KMS-11 (cell line): ENCODE results near the gene ARMC2.

ENCODE experiments used
- H2AFZ ChIP-seq: fragments of 200-600 bp; sonication (generic); 2 replicates; pipeline ENCODE4 v1.6.1; 2016; ENCODE audit warnings: antibody characterized with exemption, mixed run types, low read depth
- H3K27ac ChIP-seq: fragments of 200-600 bp; sonication (generic); 2 replicates; pipeline ENCODE4 v1.6.1; 2016; ENCODE audit warnings: mild to moderate bottlenecking, mixed run types
- H3K27me3 ChIP-seq: fragments of 200-600 bp; sonication (generic); 2 replicates; pipeline ENCODE4 v1.6.1; 2017; ENCODE audit warnings: mild to moderate bottlenecking, low read depth, mixed run types, moderate library complexity; ENCODE audit not compliant: insufficient read depth
- H3K36me3 ChIP-seq: fragments of 200-600 bp; sonication (generic); 2 replicates; pipeline ENCODE4 v1.6.1; 2017; ENCODE audit warnings: mild to moderate bottlenecking, mixed run types; ENCODE audit not compliant: insufficient read depth
- H3K4me1 ChIP-seq: fragments of 200-600 bp; sonication (generic); 2 replicates; pipeline ENCODE4 v1.6.1; 2016; ENCODE audit warnings: mild to moderate bottlenecking, low read depth, mixed run types; ENCODE audit not compliant: poor library complexity, severe bottlenecking
- H3K4me2 ChIP-seq: fragments of 200-600 bp; sonication (generic); 2 replicates; pipeline ENCODE4 v1.7.0; 2016; ENCODE audit warnings: mild to moderate bottlenecking, mixed run types
- H3K4me3 ChIP-seq: fragments of 200-600 bp; sonication (generic); IDR thresholded peaks from 2 replicates; pipeline ENCODE4 v1.6.1; 2017; ENCODE audit warnings: low read depth, low read length, mixed read lengths; ENCODE audit not compliant: insufficient read depth
- H3K79me2 ChIP-seq: fragments of 200-600 bp; sonication (generic); 2 replicates; pipeline ENCODE4 v1.6.1; 2016; ENCODE audit warnings: low read depth, mixed run types; ENCODE audit not compliant: insufficient read depth
- H3K9ac ChIP-seq: fragments of 200-600 bp; sonication (generic); 2 replicates; pipeline ENCODE4 v1.6.1; 2016; ENCODE audit warnings: mild to moderate bottlenecking, mixed run types
- H4K20me1 ChIP-seq: fragments of 200-600 bp; sonication (generic); 2 replicates; pipeline ENCODE4 v1.6.1; 2016; ENCODE audit warnings: mild to moderate bottlenecking, mixed run types; ENCODE audit not compliant: insufficient read depth
- CTCF ChIP-seq: fragments of 200-600 bp; sonication (generic); conservative IDR thresholded peaks from 2 replicates; pipeline ENCODE4 v1.6.1; 2017; ENCODE audit warnings: low read depth, mild to moderate bottlenecking, antibody characterized with exemption, low read length, moderate library complexity, mixed read lengths

ARMC2 gene

GRCh38 chr6:108903796-108904195 is 55.6 kb downstream of the ARMC2 start:
- H3K27ac ChIP-seq: peak overlapping the region; percentile 93
- H3K36me3 ChIP-seq: no peaks in the 10 kb centered on the region
- no peak for TF ChIP-seq CTCF
- peaks cover 77% of the 10 kb centered on the region for H3K4me1 ChIP-seq
- peak overlapping the region; percentile 50; the same call in 1 of the 2 replicates for H3K9ac ChIP-seq
- H3K79me2 ChIP-seq: no peaks in the 10 kb centered on the region
- no peaks in the 10 kb centered on the region for H3K27me3 ChIP-seq
- H2AFZ ChIP-seq: peak overlapping the region; percentile 38; the same call in 1 of the 2 replicates
- H3K4me2 ChIP-seq: peak overlapping the region; percentile 56
- H3K4me3 ChIP-seq: no peak overlapping the region
- no peaks in the 10 kb centered on the region for H4K20me1 ChIP-seq

GRCh38 chr6:108904741-108905140 is 56.5 kb downstream of the ARMC2 start:
- no peak for TF ChIP-seq CTCF
- Histone ChIP-seq H3K4me3 (no peak overlapping the region), H3K36me3 (no peaks in the 10 kb centered on the region), H3K4me2 (peak overlapping the region; percentile 79), H4K20me1 (no peaks in the 10 kb centered on the region), H3K27ac (peak overlapping the region; percentile 93), H3K9ac (peak overlapping the region; percentile 61), H2AFZ (peak overlapping the region; percentile 41; the same call in 1 of the 2 replicates), H3K27me3 (no peaks in the 10 kb centered on the region), H3K79me2 (no peaks in the 10 kb centered on the region), H3K4me1 (peaks cover 67% of the 10 kb centered on the region)

GRCh38 chr6:108914235-108915022 is 66.2 kb downstream of the ARMC2 start:
- no peak overlapping the region for H3K4me3 ChIP-seq
- H3K36me3 ChIP-seq: no peaks in the 10 kb centered on the region
- no peak overlapping the region for H3K27ac ChIP-seq
- H3K79me2 ChIP-seq: no peaks in the 10 kb centered on the region
- no peak overlapping the region for H3K9ac ChIP-seq
- H2AFZ ChIP-seq: 0 out of 2 replicates have a peak overlapping the region, but pooled peaks have one; percentile 12
- no peaks in the 10 kb centered on the region for H4K20me1 ChIP-seq
- no peaks in the 10 kb centered on the region for H3K27me3 ChIP-seq
- peaks cover 12% of the 10 kb centered on the region for H3K4me1 ChIP-seq
- H3K4me2 ChIP-seq: no peak overlapping the region; the same call in 1 of the 2 replicates
- TF ChIP-seq CTCF: peak; percentile 78

GRCh38 chr6:108915258-108915657 is 67.0 kb downstream of the ARMC2 start:
- no peaks in the 10 kb centered on the region for H3K79me2 ChIP-seq
- no peak for TF ChIP-seq CTCF
- H3K27ac ChIP-seq: no peak overlapping the region
- no peaks in the 10 kb centered on the region for H4K20me1 ChIP-seq
- no peaks in the 10 kb centered on the region for H3K27me3 ChIP-seq
- H2AFZ ChIP-seq: no peak overlapping the region
- H3K36me3 ChIP-seq: no peaks in the 10 kb centered on the region
- H3K4me3 ChIP-seq: no peak overlapping the region
- no peak overlapping the region for H3K9ac ChIP-seq
- peaks cover 20% of the 10 kb centered on the region for H3K4me1 ChIP-seq
- no peak overlapping the region for H3K4me2 ChIP-seq
